Type B pancreatic cell (in vitro differentiated cells): ENCODE results near the gene EIPR1. TPM values are rescaled to one million over a fixed set of nuclear protein-coding genes. Genes with fewer than 3 reads are reported as not detected.

Experiments
- total RNA-seq: library from RNA; stranded (reverse); gene quantifications from 2 replicates; pipeline ENCODE4 v1.2.1, GENCODE V29; 2021; ENCODE audit warnings: low replicate concordance

Gene EIPR1
- total RNA-seq, 1 donor from 2014 or later = 24.9 TPM

Other genes with a start within 250 kb of the EIPR1 start
- 74.7 and 98.7 TPM in 2 replicates for gene TRAPPC12, start 1.9 kb upstream of the EIPR1 start, total RNA-seq
- 40.0 and 54.7 TPM in 2 replicates for gene ADI1, start 141.7 kb upstream of the EIPR1 start, total RNA-seq
- gene RNASEH1, start 180.5 kb upstream of the EIPR1 start, total RNA-seq = 19.3 and 21.7 TPM in 2 replicates
- gene RPS7, start 197.4 kb upstream of the EIPR1 start, total RNA-seq = 1,678 and 1,855 TPM in 2 replicates
- 0.33 and 0.63 TPM in 2 replicates for gene COLEC11, start 217.3 kb upstream of the EIPR1 start, total RNA-seq